DMS153 treated with DMSO at 0.1 percent for 48 hours (cell line): ENCODE results near the gene MAST4.
"Not testable (repeated sequence)": the region's sequence is repeated elsewhere in the genome, so short reads cannot be mapped to it uniquely, and the experiment has no call there.

Source experiments
- DNase-seq: peaks from one replicate; lab custom pipeline; 2025; ENCODE audit not compliant: unreplicated experiment; lab: John Stamatoyannopoulos, UW

The MAST4 gene

GRCh38 chr5:66694036-66694435 is 97.8 kb downstream of the MAST4 start:
- no peak for DNase-seq

- DNase-seq = not testable (repeated sequence)
Measured at GRCh38 chr5:66695840-66696239, 99.6 kb downstream of the MAST4 start.

DNA sequence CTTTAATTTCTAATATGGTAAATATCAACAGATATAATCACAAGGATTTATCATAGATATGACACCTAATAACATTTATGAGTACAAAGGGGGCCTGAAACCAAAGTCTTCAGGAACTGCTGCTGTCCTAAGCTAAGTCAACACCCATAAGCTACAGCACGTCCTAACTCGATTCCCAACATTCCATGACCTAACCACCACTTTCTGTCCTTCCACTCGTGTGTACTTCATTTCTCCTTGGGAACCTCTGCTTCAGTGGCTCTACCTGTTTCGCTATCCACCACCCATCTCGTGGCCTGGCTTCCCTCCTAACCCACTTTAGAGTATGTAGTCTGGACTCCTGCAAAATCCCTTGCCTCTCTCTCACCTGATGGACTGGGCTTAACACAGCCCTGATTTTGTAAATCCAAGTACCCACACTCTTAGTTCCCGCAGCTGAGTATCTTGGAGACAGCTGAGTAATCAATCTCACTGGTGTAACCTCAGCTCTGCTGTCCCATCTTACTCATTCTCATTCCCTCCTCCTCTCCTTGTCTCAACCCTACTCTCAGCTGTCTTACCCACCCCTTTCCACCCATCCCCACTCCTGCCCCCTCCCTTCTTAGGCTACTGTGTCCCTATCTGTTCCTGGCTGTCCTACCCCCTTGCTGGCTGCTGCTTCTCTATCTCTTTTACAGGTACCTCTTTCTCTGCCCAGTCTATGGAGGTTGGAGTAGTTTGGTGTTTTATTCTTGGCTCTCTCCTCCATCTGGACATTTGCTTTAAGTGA is 101.8 kb downstream of the MAST4 start:
- DNase-seq = no peak

DNA sequence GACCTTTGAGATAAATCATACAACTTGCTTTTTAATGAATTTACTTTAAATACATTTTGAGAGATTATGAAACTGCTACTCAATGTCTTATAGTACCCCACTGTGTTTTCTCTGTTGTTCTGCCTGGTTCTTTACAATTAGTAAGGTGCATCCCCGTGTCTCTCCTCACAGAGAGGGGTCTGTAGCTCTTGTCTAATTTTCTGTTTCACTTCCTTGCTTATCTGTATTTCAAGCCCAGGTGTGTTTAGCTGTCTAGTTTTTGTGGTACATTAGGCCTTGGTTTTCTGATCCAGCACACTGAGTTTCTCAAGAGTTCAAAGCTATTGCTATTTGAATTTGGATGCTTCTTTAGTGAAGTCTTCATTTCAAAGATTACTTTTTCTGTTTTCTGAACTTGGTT is 105.1 kb downstream of the MAST4 start:
- DNase-seq = no peak

- DNase-seq = no peak
Measured at GRCh38 chr5:66702426-66702825, 106.2 kb downstream of the MAST4 start.

- DNase-seq = no peak
Measured at GRCh38 chr5:66704790-66705425, 108.7 kb downstream of the MAST4 start.

- no peak for DNase-seq
Measured at GRCh38 chr5:66708368-66708767, 112.2 kb downstream of the MAST4 start.

- DNase-seq = no peak
Measured at GRCh38 chr5:66710557-66711088, 114.4 kb downstream of the MAST4 start.

GRCh38 chr5:66713998-66714397 is 117.8 kb downstream of the MAST4 start:
- DNase-seq = no peak

GRCh38 chr5:66717455-66718373 is 121.5 kb downstream of the MAST4 start:
- no peak for DNase-seq

- no peak for DNase-seq
Measured at GRCh38 chr5:66718374-66719002, 122.3 kb downstream of the MAST4 start.

DNA sequence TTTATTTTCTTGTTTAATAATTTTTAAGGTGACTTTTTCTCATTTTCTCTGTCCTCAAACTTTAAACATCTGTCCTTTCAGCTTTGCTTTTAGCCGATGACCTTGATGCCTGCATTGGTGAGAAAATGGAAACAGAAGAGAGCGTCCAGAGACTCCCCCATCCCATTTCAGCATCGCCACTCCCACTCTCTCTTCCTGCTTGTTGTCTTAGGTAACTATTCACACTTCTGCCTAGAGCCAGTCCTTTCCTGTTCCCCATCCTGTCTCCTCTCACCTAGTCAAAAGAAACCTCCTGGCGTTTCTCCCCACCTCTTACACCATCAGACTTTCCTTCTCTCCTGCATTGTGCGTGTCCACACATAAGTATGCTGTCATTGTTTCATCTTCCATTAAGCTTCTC is 124.6 kb downstream of the MAST4 start:
- DNase-seq = no peak

GRCh38 chr5:66722686-66723085 is 126.5 kb downstream of the MAST4 start:
- DNase-seq = no peak

- no peak for DNase-seq
Measured at GRCh38 chr5:66724349-66725139, 128.4 kb downstream of the MAST4 start.

DNA sequence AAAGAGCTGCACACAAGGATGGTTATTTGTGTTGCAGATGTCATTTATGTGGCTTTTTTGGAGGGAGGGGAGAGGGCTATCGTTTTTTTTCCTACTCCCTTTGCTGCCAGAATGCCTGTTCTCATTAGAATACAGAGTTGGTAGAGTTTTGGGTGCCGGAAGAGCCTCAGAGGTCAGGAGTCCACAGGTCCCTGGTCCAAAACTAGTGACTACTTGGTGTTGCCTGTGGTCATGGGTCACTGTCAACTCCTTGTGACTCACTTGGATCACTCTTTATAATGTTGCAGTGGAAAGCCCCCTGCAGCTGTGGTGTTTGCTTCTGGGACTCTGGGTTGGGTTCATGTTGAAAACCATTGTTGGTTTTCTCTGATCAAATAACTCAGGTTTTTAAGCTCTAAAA is 131.4 kb downstream of the MAST4 start:
- DNase-seq = no peak

- DNase-seq = no peak
Measured at GRCh38 chr5:66728049-66728448, 131.9 kb downstream of the MAST4 start.

DNA sequence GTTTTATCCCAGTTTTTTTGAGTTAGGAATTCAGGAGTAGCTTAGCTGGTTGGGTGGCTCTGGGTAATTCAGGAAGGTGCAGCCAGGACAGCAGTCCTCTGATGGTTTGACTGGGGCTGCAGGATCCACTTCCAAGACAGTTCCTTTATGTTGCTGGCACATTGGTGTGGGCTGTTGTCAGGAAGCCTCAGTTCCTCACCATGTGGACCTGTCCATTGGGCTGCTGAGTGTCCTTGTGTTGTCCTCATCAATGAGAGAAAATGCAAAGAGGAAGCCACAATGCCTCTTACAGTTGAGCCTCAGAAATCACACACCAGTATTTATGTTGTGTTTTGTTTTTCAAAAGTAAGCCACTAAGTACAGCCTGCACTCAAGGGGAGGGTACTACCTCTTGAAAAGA is 140.9 kb downstream of the MAST4 start:
- no peak for DNase-seq

DNA sequence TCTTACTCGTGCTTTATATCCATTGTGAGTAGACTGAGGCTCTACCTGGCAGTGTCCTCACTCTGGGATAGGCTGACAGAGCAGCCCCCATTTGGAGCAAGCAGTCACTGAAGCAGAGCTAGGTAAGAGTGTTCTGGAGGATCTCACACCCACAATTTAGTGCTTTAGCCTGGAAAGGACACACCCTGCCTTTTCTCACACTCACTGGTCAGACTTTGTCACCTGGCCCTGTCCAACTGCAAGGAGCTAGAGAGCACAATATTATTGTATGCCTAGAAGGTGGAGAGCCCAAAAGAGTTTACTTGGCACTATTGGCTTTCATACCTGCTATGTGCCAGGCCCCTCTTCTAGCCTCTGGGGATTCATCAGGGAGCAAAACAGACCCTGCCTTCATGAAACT is 141.9 kb downstream of the MAST4 start:
- no peak for DNase-seq

DNA sequence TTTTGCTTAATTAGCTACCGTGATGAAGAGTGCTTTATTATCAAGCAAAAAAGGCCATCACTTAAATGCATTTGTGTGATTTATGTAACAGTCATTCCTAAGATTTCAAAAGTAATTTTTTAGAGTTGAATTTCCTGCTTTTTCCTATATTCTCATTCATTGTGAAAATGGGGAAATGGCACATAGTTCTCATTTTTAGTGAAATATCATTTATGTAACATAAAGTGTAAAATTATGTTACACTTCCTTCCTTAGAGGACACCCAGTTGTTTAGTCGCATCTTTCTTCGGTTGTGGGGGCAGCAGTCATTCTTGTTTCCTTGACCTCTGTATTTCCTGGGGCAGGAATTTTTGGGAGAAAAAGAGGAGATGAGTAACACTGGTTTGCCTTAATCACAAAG is 142.8 kb downstream of the MAST4 start:
- DNase-seq = no peak

- DNase-seq = no peak
Measured at GRCh38 chr5:66739951-66740350, 143.8 kb downstream of the MAST4 start.
